DOHH2 (cell line): ENCODE data around the gene GRIPAP1.

ENCODE experiments used
- H3F3A ChIP-seq: fragments of 200-600 bp; sonication (generic), shearing (Covaris generic); 2 replicates; pipeline ENCODE4 v1.6.0; 2016; ENCODE audit warnings: antibody characterized with exemption, mild to moderate bottlenecking; ENCODE audit not compliant: control insufficient read depth, insufficient read depth
- H3K27ac ChIP-seq: fragments of 200-600 bp; sonication (generic); 2 replicates; pipeline ENCODE4 v1.5.1; 2014; ENCODE audit warnings: low read depth, mild to moderate bottlenecking, low read length, moderate library complexity
- H3K27me3 ChIP-seq: fragments of 200-600 bp; sonication (generic); 2 replicates; pipeline ENCODE4 v1.6.1; 2014; ENCODE audit warnings: mild to moderate bottlenecking, low read length, mixed read lengths; ENCODE audit not compliant: control insufficient read depth
- H3K36me3 ChIP-seq: fragments of 200-600 bp; sonication (generic); 2 replicates; pipeline ENCODE4 v1.6.1; 2014; ENCODE audit warnings: mild to moderate bottlenecking, low read length, moderate library complexity, mixed read lengths; ENCODE audit not compliant: control insufficient read depth
- H3K4me1 ChIP-seq: fragments of 200-600 bp; sonication (generic); 2 replicates; pipeline ENCODE4 v1.6.1; 2014; ENCODE audit warnings: mild to moderate bottlenecking, low read length, mixed read lengths; ENCODE audit not compliant: control insufficient read depth
- H3K4me2 ChIP-seq: fragments of 200-600 bp; sonication (generic); 2 replicates; pipeline ENCODE4 v1.6.0; 2014; ENCODE audit warnings: mild to moderate bottlenecking, low read length, moderate library complexity
- H3K4me3 ChIP-seq: fragments of 200-600 bp; sonication (generic); 2 replicates; pipeline ENCODE4 v1.5.1; 2014; ENCODE audit warnings: mild to moderate bottlenecking, low read length, mixed read lengths
- H3K79me2 ChIP-seq: fragments of 200-600 bp; sonication (generic); 2 replicates; pipeline ENCODE4 v1.6.1; 2014; ENCODE audit warnings: mild to moderate bottlenecking, low read length, mixed read lengths; ENCODE audit not compliant: control insufficient read depth
- H3K9me2 ChIP-seq: fragments of 200-600 bp; sonication (generic); replicated peaks from 2 replicates; pipeline ENCODE4 v1.6.1; 2014; ENCODE audit warnings: mild to moderate bottlenecking, low read length, mixed read lengths; ENCODE audit not compliant: control insufficient read depth
- H3K9me3 ChIP-seq: fragments of 200-600 bp; sonication (generic); 2 replicates; pipeline ENCODE4 v1.6.1; 2014; ENCODE audit warnings: antibody characterized with exemption, low read length, mixed read lengths; ENCODE audit not compliant: control insufficient read depth, insufficient read depth
- H4K20me1 ChIP-seq: fragments of 200-600 bp; sonication (generic); 2 replicates; pipeline ENCODE4 v1.6.0; 2014; ENCODE audit warnings: low read depth, mild to moderate bottlenecking, antibody characterized with exemption, low read length, moderate library complexity; ENCODE audit not compliant: control insufficient read depth, insufficient read depth
- CTCF ChIP-seq: fragments of 200-600 bp; sonication (generic); IDR thresholded peaks from one replicate; pipeline ENCODE4 v1.5.1; 2014; ENCODE audit warnings: antibody characterized with exemption, mild to moderate bottlenecking, low read depth, low read length; ENCODE audit not compliant: poor library complexity, severe bottlenecking
- EZH2phosphoT487 ChIP-seq: fragments of 200-600 bp; sonication (generic); IDR thresholded peaks from 2 replicates; pipeline ENCODE4 v1.6.1; 2017; ENCODE audit warnings: borderline replicate concordance, mild to moderate bottlenecking, antibody characterized with exemption, low read length, moderate library complexity, mixed read lengths

Gene GRIPAP1

GRCh38 chrX:48968377-48968776, 33.7 kb downstream of the GRIPAP1 start:
- Histone ChIP-seq H3K4me2 (no peak overlapping the region), H3F3A (no peaks in the 10 kb centered on the region), H3K9me2 (no peaks in the 10 kb centered on the region), H3K4me3 (no peak overlapping the region), H3K36me3 (peaks cover 5% of the 10 kb centered on the region; the same call in 1 of the 2 replicates), H3K27ac (no peak overlapping the region), H3K27me3 (no peaks in the 10 kb centered on the region), H3K79me2 (no peaks in the 10 kb centered on the region), H3K9me3 (no peaks in the 10 kb centered on the region), H3K4me1 (peaks cover 17% of the 10 kb centered on the region), H4K20me1 (no peaks in the 10 kb centered on the region)
- TF ChIP-seq EZH2phosphoT487 (no peak), CTCF (no peak)

GRCh38 chrX:48966796-48967579, 35.1 kb downstream of the GRIPAP1 start:
- H4K20me1 ChIP-seq, result no peaks in the 10 kb centered on the region
- no peaks in the 10 kb centered on the region for H3F3A ChIP-seq
- peaks cover 5% of the 10 kb centered on the region; the same call in 1 of the 2 replicates for H3K36me3 ChIP-seq
- no peaks in the 10 kb centered on the region for H3K27me3 ChIP-seq
- H3K9me3 ChIP-seq, result no peaks in the 10 kb centered on the region
- H3K9me2 ChIP-seq, result no peaks in the 10 kb centered on the region
- peaks cover 24% of the 10 kb centered on the region for H3K4me1 ChIP-seq
- H3K4me2 ChIP-seq, result no peak overlapping the region
- no peak overlapping the region for H3K27ac ChIP-seq
- TF ChIP-seq CTCF (no peak), EZH2phosphoT487 (no peak)
- H3K79me2 ChIP-seq, result peaks cover 4% of the 10 kb centered on the region; the same call in 1 of the 2 replicates
- no peak overlapping the region for H3K4me3 ChIP-seq

- no peaks in the 10 kb centered on the region for H3K9me3 ChIP-seq
- no peaks in the 10 kb centered on the region for H3K9me2 ChIP-seq
- H3K79me2 ChIP-seq, result peaks cover 4% of the 10 kb centered on the region; the same call in 1 of the 2 replicates
- H3K27ac ChIP-seq, result no peak overlapping the region
- no peaks in the 10 kb centered on the region for H4K20me1 ChIP-seq
- H3K27me3 ChIP-seq, result no peaks in the 10 kb centered on the region
- no peaks in the 10 kb centered on the region; the same call in 1 of the 2 replicates for H3F3A ChIP-seq
- peaks cover 27% of the 10 kb centered on the region for H3K4me1 ChIP-seq
- H3K4me3 ChIP-seq, result no peak overlapping the region
- H3K36me3 ChIP-seq, result peaks cover 5% of the 10 kb centered on the region; the same call in 1 of the 2 replicates
- TF ChIP-seq EZH2phosphoT487, result no peak
- no peak for TF ChIP-seq CTCF
- no peak overlapping the region for H3K4me2 ChIP-seq
Measured at GRCh38 chrX:48965959-48966358, 36.1 kb downstream of the GRIPAP1 start.
